Uterus (tissue), 2 donors: Measurements from ENCODE around the gene NES.

Experiments used
- CTCF ChIP-seq, 4 experiments: fragments of 200-600 bp in 2 of 4; fragments of 450-650 bp in 2 of 4; sonication (generic) in 2 of 4; IDR thresholded peaks; one replicate each; pipeline ENCODE4 v1.5.1; 2016 to 2019; ENCODE audit warnings: antibody characterized with exemption in 4 of 4, mild to moderate bottlenecking in 2 of 4, moderate library complexity in 1 of 4
- POLR2A ChIP-seq, 2 donors: fragments of 450-650 bp; IDR thresholded peaks; one replicate each; pipeline ENCODE4 v1.6.1; 2016; ENCODE audit warnings: antibody characterized with exemption in 2 of 2, mild to moderate bottlenecking in 1 of 2, moderate library complexity in 1 of 2

GRCh38 chr1:156640842-156641706 lies 36.1 kb downstream of the NES start:
- TF ChIP-seq CTCF (IDR thresholded peaks at IDR 0.05) (no peak), POLR2A (IDR thresholded peaks at IDR 0.05) (no peak)
